GM15510 (cell line): Measurements from ENCODE around the gene ARHGAP26.

Source experiments
- POLR2A ChIP-seq: IDR thresholded peaks from 3 replicates; pipeline ENCODE4 v1.6.1; 2011; ENCODE audit warnings: borderline replicate concordance; ENCODE audit not compliant: insufficient read length; ENCODE audit errors: extremely low read depth

ARHGAP26 gene

GRCh38 chr5:142824391-142824790 is 54.2 kb downstream of the ARHGAP26 start:
- TF ChIP-seq POLR2A = no peak

GRCh38 chr5:142825378-142826089 is 55.4 kb downstream of the ARHGAP26 start:
- no peak for TF ChIP-seq POLR2A

- TF ChIP-seq POLR2A = no peak
These were observed 55.9 kb downstream of the ARHGAP26 start for GRCh38 chr5:142826093-142826492.

GRCh38 chr5:142826741-142827492 is 56.7 kb downstream of the ARHGAP26 start:
- no peak for TF ChIP-seq POLR2A

DNA sequence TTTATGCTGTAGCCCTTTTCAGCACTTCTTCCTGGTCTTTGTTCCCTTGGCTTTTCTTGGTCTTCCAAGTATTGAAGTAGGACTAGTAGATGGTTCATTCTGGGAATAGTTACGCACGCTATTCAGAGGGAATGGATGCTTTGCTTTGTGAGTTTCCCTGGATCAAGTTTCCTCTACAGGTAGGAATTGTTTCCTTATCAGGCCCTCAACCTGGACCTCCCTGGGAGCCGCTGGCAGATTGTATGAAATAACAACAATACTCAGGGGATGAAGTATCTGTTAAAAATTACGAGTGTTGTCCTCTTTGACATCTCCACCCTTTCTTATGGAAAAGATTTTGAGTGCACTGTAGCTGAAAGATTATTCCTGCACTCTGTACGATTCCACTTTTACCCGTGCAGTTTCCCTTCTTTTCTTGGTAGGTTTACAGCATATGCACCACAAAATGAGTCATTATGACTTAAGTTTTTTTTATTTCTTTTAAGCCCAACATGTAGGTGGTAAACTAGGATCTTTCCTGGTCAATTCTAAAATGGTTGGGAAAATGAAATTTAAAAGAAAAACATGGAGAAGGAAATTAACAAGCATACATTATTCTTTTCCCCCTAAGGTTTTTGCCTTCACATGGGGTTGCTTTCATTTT is 57.9 kb downstream of the ARHGAP26 start:
- TF ChIP-seq POLR2A = no peak

DNA sequence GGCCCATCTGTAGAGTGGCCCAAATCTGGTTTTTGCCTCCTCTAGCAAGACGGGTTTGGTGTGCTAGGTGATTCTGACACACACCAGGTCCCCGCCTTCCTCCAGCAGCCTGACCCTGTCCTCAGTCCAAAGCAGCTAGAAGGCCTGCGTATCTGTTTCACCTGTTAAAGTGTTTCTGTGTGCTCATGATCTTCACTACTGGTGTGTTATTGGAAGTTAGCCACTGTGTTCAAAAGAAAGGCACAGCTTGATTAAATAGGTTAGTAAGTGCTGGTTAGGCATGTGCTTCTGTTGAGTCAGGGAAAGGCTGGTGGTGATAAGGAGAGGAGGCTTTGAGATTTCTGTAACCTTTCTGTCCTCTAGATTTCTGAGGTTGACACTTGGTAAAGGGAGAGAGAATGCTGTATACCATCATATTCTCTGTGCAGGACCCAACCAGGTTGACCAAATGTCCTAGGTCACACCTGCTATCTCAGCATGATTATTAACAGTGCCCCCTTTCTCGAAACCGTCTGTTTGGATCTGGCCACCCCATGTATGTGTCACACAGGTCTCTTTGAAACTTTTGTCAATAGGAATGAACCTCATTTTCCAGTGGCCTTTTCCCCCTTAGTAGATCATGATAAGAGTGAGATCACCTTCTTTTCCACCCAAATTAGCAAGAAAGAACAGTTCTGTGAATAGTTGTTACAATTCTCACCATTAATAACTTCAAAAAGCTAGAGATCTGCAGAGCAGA is 58.8 kb downstream of the ARHGAP26 start:
- no peak for TF ChIP-seq POLR2A

DNA sequence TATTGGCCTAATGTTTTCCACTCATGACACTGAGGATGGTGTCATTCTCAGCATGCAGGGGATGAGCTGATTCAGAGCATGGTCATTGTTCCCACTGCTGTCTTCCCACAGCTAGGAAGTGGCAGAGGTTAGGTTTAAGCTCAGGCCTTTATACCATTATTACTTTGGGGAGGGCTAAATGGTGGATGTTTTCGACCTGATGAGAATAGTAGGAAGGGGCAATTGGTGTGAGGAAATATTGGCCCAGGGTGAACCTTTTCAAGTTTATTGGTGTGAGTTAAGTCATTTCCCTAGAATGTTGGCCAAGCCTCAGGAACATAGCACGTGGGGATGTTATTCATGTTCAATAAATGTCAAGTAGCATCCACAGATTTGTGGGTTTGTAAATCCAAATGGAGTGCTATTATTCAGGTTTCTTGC is 59.6 kb downstream of the ARHGAP26 start:
- TF ChIP-seq POLR2A = no peak

- TF ChIP-seq POLR2A = no peak
These were observed 60.2 kb downstream of the ARHGAP26 start for GRCh38 chr5:142830241-142831008.

- TF ChIP-seq POLR2A = no peak
These were observed 60.8 kb downstream of the ARHGAP26 start for GRCh38 chr5:142831009-142831383.

GRCh38 chr5:142832263-142832662 is 62.1 kb downstream of the ARHGAP26 start:
- no peak for TF ChIP-seq POLR2A

DNA sequence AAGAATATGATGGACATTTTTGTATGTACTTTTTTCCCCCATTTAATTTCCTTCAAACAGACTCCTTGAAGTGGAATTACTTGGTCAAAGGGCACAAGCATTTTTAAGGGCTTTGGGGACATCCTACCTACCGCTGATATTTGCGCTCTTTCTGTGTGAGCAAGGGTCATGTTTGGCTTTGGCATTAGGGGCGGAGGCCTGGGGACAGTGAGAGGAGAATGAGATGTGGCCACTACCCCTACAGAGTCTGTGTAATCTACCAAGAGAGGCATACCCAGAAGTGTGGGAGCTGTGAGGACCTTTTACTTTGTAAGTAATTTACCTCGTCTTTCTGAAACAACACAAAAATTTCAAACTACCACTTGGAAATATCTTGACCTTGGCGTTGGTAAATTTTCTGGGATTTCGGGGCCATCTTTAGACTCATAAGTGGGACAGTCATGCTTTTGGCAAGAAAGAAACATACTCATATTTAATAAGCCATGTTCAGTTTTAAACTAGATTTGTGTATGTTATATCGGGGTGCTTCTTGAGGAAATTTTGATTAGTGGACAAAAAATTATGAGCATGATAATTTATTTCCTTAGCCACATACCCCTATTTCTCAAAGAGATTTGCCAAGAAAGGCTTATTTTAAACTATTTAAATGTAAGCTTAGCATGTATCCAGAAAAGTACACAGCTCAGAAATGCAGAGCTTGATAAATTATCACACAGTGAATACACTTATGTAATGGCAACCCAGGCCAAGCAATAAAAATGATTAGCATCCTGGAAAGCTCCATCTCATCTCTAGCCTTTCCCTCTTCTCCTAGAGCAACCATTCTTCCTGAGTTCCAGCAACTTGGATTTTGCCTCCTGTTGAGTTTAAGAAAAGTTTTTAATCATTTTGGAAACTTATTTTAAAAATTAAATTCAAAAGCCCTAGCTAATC is 63.6 kb downstream of the ARHGAP26 start:
- no peak for TF ChIP-seq POLR2A

DNA sequence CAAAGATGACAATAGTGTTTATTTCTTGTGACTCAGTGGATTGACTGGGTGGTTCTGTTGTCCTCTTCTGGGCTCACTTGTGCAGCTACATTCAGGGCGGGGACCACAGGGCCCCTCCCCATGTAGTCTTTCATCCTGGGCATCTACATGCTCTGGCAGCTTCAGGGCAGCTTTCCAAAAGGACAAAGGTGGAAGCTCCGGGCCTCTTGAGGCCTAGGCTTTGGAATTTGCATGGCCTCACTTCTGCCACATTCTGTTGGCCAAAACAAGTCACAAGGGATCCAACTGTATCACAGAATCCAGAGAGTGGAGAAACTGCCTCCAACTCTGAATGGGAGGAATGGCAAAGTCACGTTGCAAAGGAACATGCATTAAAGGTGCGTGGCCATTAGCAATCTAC is 64.3 kb downstream of the ARHGAP26 start:
- no peak for TF ChIP-seq POLR2A

DNA sequence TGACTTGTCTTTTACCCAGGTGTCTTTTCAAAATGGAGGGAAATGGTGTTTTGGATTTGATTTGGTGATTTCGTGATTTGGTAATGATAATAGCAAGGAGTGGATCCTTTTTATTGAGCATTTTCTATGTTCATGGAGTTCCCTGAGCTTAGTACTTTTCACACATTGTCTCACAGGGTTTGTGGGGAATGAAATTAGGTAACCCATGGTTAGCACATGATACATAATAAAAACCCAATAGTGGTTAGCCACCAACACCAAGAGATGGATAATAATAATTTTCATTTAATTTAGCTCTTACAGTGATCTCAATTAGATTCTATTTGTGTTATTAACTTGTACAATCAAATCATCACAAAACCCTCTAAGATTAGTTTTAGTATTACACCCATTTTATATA is 65.4 kb downstream of the ARHGAP26 start:
- no peak for TF ChIP-seq POLR2A
